ENCODE measurements around the gene TRAPPC2L.

TRAPPC2L gene

GRCh38 chr16:88880226-88881006 is 23.5 kb downstream of the TRAPPC2L start:
- no peak for TF ChIP-seq CTCF (IDR thresholded peaks at IDR 0.05; ENCODE audit: insufficient read depth, low read length, poor library complexity, severe bottlenecking)

GRCh38 chr16:88881007-88881615 is 24.2 kb downstream of the TRAPPC2L start:
- Histone ChIP-seq H3K36me3 (ENCODE audit: control insufficient read depth, insufficient read depth, low read length) (peaks cover 64% of the 10 kb centered on the region), H3K27me3 (replicated peaks; ENCODE audit: control insufficient read depth, insufficient read depth, low read length) (no peaks in the 10 kb centered on the region), H3K4me3 (replicated peaks; ENCODE audit: low read depth, low read length) (no peak overlapping the region)
- no peak for TF ChIP-seq CTCF (IDR thresholded peaks at IDR 0.05; ENCODE audit: insufficient read depth, low read length, poor library complexity, severe bottlenecking)
- DNase-seq (ENCODE audit: extremely low read depth, insufficient read length), result no peak

More at GRCh38 chr16:88880226-88881006, 23.5 kb downstream of the TRAPPC2L start:
- Histone ChIP-seq H3K36me3 (ENCODE audit: control insufficient read depth, insufficient read depth, low read length) (peaks cover 58% of the 10 kb centered on the region), H3K27me3 (replicated peaks; ENCODE audit: control insufficient read depth, insufficient read depth, low read length) (no peaks in the 10 kb centered on the region), H3K4me3 (replicated peaks; ENCODE audit: low read depth, low read length) (no peak overlapping the region)
- DNase-seq (ENCODE audit: extremely low read depth, insufficient read length), result no peak

GRCh38 chr16:88881675-88882357 is 24.9 kb downstream of the TRAPPC2L start:
- no peak for DNase-seq (ENCODE audit: extremely low read depth, insufficient read length)

GRCh38 chr16:88882358-88883030 is 25.6 kb downstream of the TRAPPC2L start:
- DNase-seq (ENCODE audit: extremely low read depth, insufficient read length), result peak; percentile 59
- Histone ChIP-seq H3K36me3 (ENCODE audit: control insufficient read depth, insufficient read depth, low read length) (peaks cover 65% of the 10 kb centered on the region), H3K4me3 (replicated peaks; ENCODE audit: low read depth, low read length) (no peak overlapping the region), H3K27me3 (replicated peaks; ENCODE audit: control insufficient read depth, insufficient read depth, low read length) (no peaks in the 10 kb centered on the region)
- no peak for TF ChIP-seq CTCF (IDR thresholded peaks at IDR 0.05; ENCODE audit: insufficient read depth, low read length, poor library complexity, severe bottlenecking)

More at GRCh38 chr16:88881675-88882357, 24.9 kb downstream of the TRAPPC2L start:
- Histone ChIP-seq H3K27me3 (replicated peaks; ENCODE audit: control insufficient read depth, insufficient read depth, low read length) (no peaks in the 10 kb centered on the region), H3K4me3 (replicated peaks; ENCODE audit: low read depth, low read length) (no peak overlapping the region), H3K36me3 (ENCODE audit: control insufficient read depth, insufficient read depth, low read length) (peaks cover 68% of the 10 kb centered on the region)
- no peak for TF ChIP-seq CTCF (IDR thresholded peaks at IDR 0.05; ENCODE audit: insufficient read depth, low read length, poor library complexity, severe bottlenecking)

GRCh38 chr16:88883117-88883895 is 26.4 kb downstream of the TRAPPC2L start:
- Histone ChIP-seq H3K4me3 (replicated peaks; ENCODE audit: low read depth, low read length) (no peak overlapping the region), H3K27me3 (replicated peaks; ENCODE audit: control insufficient read depth, insufficient read depth, low read length) (no peaks in the 10 kb centered on the region), H3K36me3 (ENCODE audit: control insufficient read depth, insufficient read depth, low read length) (peaks cover 64% of the 10 kb centered on the region)
- no peak for TF ChIP-seq CTCF (IDR thresholded peaks at IDR 0.05; ENCODE audit: insufficient read depth, low read length, poor library complexity, severe bottlenecking)
- no peak for DNase-seq (ENCODE audit: extremely low read depth, insufficient read length)
